Epithelial cell of proximal tubule (primary cell): ENCODE measurements around the gene ZSCAN20. TPM values are rescaled to one million over a fixed set of nuclear protein-coding genes. Genes with fewer than 3 reads are reported as not detected.

Experiments
- DNase-seq: peaks from one replicate; pipeline ENCODE4 v3.0.0-alpha.2; 2011; ENCODE audit warnings: low read depth
- H3K4me3 ChIP-seq: 2 replicates; pipeline ENCODE4 v1.5.1; 2011; ENCODE audit warnings: low read depth, mild to moderate bottlenecking, low read length
- total RNA-seq: library from RNA; depleted of rRNA; stranded (reverse); fragments of >200 nt; gene quantifications from 2 replicates; pipeline ENCODE4 v1.2.3, GENCODE V29; 2015
- TF ChIP-seq, protein P1 (sequence below): conservative IDR thresholded peaks from 2 replicates; pipeline ENCODE4 v1.5.1; 2012; ENCODE audit warnings: low read depth, mild to moderate bottlenecking, low read length

Gene ZSCAN20
- total RNA-seq, 1 donor from 2014 or later: 4.0 TPM

DNA sequence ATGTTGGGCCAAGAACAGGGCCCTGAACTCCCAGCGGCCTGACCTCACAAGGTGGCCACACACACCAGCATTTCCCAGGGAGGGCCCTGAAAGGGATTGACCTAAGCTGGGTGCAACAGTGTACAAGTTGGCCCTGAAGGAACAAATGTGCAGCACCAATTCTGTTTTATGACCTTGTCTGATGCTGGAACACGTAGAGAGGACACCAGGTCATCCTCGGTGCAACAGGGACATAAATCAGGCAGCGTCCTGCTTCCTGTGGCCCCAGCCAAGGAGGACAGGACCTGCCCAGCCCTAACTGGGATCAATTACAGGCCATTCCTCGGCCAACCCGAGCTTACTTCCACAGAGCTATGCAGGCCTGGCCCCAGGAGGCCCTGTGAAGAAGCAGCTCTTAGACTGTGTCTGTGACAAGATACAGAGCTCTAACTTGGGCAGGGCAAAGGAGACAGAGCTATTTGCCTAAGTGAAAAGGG, 28.7 kb upstream of the ZSCAN20 start:
- no peak for DNase-seq
- TF ChIP-seq, protein P1, sequence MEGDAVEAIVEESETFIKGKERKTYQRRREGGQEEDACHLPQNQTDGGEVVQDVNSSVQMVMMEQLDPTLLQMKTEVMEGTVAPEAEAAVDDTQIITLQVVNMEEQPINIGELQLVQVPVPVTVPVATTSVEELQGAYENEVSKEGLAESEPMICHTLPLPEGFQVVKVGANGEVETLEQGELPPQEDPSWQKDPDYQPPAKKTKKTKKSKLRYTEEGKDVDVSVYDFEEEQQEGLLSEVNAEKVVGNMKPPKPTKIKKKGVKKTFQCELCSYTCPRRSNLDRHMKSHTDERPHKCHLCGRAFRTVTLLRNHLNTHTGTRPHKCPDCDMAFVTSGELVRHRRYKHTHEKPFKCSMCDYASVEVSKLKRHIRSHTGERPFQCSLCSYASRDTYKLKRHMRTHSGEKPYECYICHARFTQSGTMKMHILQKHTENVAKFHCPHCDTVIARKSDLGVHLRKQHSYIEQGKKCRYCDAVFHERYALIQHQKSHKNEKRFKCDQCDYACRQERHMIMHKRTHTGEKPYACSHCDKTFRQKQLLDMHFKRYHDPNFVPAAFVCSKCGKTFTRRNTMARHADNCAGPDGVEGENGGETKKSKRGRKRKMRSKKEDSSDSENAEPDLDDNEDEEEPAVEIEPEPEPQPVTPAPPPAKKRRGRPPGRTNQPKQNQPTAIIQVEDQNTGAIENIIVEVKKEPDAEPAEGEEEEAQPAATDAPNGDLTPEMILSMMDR: no peak

DNA sequence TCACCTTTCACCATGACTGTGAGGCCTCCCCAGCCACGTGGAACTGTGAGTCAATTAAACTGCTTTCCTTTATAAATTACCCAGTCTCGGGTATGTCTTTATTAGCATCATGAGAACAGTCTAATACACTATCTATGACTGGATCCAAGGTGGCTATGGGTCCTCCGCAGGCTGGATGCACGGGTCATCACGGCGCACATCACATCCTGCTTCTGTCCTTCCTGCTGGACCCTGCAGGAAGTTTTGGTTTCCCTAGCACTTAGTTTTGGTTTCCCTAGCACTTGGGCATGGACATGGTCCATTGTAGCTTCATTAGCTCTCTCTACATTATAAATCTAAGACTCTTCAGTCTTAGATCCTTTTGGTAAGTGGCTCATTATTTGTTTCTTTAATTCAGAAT, 27.3 kb upstream of the ZSCAN20 start:
- TF ChIP-seq, protein P1: no peak
- DNase-seq: no peak
- no peak overlapping the region for H3K4me3 ChIP-seq

More for the DNA sequence above, 28.7 kb upstream of the ZSCAN20 start:
- H3K4me3 ChIP-seq: no peak overlapping the region

DNA sequence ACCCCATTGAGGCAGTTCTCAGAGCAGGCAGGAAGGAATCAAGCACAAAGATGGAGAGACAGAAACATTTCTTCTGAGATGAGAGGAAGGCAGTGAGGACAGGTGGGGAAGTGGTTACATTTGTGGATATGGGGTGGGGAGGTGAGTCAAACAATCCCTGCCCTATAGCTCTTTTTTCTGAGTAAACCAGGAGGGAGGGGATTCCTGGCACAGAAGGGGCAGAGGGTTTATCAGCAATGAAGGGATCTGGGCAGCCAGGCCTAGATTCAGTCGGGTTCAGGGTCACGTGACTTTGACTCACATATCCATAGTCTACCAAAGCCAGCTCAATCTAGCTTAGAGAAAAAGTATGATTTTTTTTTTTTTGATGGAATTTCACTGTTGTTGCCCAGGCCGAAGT, 25.9 kb upstream of the ZSCAN20 start:
- H3K4me3 ChIP-seq: no peak overlapping the region
- TF ChIP-seq, protein P1: no peak
- no peak for DNase-seq

DNA sequence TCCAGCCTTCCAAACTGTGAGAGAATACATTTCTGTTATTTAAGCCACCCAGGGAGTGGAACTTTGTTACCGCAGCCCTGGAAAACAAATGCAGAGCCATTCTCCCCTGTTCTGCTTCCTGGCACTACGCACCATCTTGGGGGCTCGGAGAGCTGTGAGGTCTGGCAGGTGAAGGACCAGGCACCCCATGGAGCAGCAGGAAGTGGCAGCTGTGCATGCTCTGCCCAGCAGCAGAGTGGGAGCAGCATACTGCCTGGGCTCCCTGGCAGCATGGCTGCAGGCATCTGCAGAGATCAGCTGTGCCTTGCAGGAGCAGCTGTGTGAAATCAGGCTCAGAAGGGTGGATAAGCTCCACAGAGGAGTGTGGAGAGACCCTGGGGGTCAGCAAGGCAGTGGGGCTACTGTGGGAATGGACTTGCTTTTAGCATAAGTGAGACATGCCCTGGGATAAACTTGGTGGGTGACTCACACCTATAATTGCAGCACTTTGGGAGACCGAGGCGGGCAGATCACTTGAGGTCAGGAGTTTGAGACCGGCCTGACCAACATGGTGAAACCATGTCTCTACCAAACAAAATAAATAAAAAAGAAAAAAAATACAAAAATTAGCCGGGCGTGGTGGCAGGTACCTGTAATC, 17.7 kb upstream of the ZSCAN20 start:
- TF ChIP-seq, protein P1: no peak
- H3K4me3 ChIP-seq: no peak overlapping the region

DNA sequence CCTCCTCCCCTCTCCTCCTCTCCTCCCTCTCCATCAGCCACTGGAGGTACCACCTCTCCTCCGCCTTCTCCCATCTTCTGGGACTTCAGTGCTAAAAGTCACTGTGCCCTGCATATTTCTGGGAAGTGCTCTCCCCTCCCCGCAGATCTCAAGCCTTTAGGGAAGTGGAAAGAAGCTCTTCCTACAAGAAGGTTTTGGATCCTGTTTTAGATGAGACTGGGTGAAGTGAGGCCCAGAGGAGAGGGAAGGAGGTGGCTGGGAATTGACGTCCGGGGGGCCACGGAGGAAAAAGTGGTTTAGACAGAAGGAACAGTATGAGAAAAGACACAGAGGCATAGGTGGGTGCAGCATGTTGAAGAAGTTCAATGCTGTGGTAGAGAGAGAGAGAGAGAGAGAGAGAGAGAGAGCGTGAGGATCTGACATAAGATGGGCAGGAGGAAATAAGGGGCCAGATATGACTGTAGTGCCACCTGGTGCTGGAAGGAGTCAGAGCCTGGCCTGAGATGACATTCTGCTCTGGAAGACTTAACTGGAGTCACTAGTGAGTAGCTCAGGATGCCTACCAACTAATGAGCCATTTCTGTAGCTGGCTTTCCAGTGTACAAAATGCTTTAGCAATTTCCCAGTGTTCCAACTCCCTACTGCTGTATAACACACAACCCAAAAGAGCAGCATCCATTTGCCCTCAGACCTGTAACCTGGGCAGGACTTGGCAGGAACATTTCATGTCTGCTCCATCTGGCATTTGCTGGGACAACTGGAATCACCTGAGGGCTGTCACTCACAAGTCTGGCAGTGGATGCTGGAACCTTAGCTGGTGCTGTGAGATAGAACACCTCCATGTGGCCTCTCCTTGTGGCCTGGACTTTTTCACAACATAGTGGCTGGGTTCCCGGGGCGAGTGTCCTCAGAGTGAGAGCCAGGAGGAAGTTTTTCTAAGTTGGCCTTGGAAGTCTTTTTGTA, 16.6 kb upstream of the ZSCAN20 start:
- DNase-seq: peak; percentile 77

More for the DNA sequence above, 17.7 kb upstream of the ZSCAN20 start:
- no peak for DNase-seq

DNA sequence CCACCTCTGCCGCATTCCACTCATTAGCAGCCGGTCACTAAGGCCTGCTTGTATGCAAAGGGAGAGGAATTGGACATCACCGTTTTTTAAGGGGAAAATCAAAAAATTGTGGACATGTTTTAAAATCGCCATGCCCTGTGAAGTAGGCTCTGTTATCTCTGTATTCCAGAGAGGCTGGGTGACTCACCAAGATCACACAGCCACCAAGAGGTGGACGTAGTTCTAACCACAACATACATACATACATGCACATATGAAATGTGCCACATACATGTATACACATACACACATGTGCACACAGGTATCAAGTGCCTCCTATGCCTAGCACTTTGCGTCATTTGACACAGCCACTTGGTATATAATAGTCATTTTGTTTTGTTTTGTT, 16.0 kb upstream of the ZSCAN20 start:
- H3K4me3 ChIP-seq: no peak overlapping the region
- no peak for DNase-seq
- TF ChIP-seq, protein P1: no peak

More for the DNA sequence above, 16.6 kb upstream of the ZSCAN20 start:
- TF ChIP-seq, protein P1: peak; percentile 94
- H3K4me3 ChIP-seq: no peak overlapping the region
